GM12878 (cell line): Measurements from ENCODE around the gene IFITM5.

Source experiments
- POLR2AphosphoS5 ChIP-seq: IDR thresholded peaks from 2 replicates; pipeline ENCODE4 v1.6.1; 2011; ENCODE audit warnings: mild to moderate bottlenecking, low read length, inconsistent platforms
- USF2 ChIP-seq: IDR thresholded peaks from 2 replicates; pipeline ENCODE4 v1.6.1; 2011; ENCODE audit warnings: low read depth, low read length, improper control_type of control experiment, borderline replicate concordance
- ZNF207 ChIP-seq: fragments of 450-650 bp; IDR thresholded peaks from 2 replicates; pipeline ENCODE4 v1.6.1; 2014; ENCODE audit warnings: antibody characterized with exemption, mild to moderate bottlenecking, borderline replicate concordance

GRCh38 chr11:293852-294661, 5.3 kb downstream of the IFITM5 start:
- TF ChIP-seq POLR2AphosphoS5 (no peak), USF2 (no peak), ZNF207 (no peak)
